ENCODE results near the gene LSAMP. TPM values are rescaled to one million over a fixed set of nuclear protein-coding genes. Genes with fewer than 3 reads are reported as not detected.

The LSAMP gene
- total RNA-seq, 3 donors from 2014 or later = 0.78 to 39.8 (median 1.9) TPM

DNA sequence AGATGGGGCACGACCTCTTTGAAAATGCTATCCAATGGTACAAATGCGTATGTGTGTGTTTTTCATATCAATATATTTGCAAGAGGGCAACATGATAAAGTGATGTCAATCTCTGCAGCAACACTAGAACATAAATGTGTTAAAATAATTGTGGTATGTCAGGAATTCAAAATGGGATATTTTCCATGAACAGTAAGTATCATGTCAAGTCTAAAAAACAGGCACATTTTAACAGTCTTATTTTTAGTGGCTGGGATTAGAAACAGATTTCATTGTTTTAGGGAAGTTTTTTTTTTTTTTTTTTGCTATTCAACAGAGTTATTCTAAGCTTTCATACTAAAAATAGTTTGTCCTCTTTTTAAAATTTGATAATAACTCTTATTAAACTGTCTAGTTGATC lies 612.2 kb downstream of the LSAMP start:
- DNase-seq (no peak), ATAC-seq (no peak)
- TF ChIP-seq CTCF (IDR thresholded peaks at IDR 0.05) = no peak
- intact Hi-C loops (cut with DNase I, micrococcal nuclease) = no loop called here
- Histone ChIP-seq H3K9me3 (no peaks in the 10 kb centered on the region), H3K4me1 (ENCODE audit: low read depth) (no peaks in the 10 kb centered on the region), H3K36me3 (ENCODE audit: low read depth) (no peaks in the 10 kb centered on the region), H3K4me3 (no peak overlapping the region)

GRCh38 chr3:115832265-115832664 lies 613.0 kb downstream of the LSAMP start:
- no peak overlapping the region for H3K4me3 ChIP-seq
- H3K36me3 ChIP-seq (ENCODE audit: low read depth) = no peaks in the 10 kb centered on the region
- DNase-seq (no peak), ATAC-seq (no peak)
- H3K9me3 ChIP-seq = no peaks in the 10 kb centered on the region
- intact Hi-C loops (cut with DNase I, micrococcal nuclease) = no loop called here
- H3K4me1 ChIP-seq (ENCODE audit: low read depth) = no peaks in the 10 kb centered on the region
- TF ChIP-seq CTCF (IDR thresholded peaks at IDR 0.05) = no peak

DNA sequence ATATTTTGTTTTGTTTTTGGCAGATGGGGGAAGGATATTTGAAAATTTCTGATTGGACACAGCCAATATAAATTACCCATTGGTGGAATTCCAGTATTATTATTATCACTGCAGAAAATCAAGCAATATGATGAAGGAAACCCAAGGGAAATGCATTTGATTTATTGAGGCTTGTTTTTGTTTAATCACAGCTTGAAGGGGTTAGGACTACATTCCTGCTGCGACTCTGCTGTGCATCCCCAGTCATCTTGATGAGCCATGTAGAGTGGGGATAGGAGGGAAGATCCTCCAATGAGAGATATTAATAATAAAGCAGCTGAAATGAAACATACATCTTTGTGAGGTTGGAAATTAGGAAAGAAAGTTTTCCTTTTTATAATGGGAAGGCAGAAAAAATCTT lies 613.4 kb downstream of the LSAMP start:
- ATAC-seq (no peak), DNase-seq (no peak)
- Histone ChIP-seq H3K4me3 (no peak overlapping the region), H3K4me1 (ENCODE audit: low read depth) (no peaks in the 10 kb centered on the region), H3K9me3 (no peaks in the 10 kb centered on the region), H3K36me3 (ENCODE audit: low read depth) (no peaks in the 10 kb centered on the region)
- intact Hi-C loops (cut with DNase I, micrococcal nuclease) = no loop called here
- no peak for TF ChIP-seq CTCF (IDR thresholded peaks at IDR 0.05)

DNA sequence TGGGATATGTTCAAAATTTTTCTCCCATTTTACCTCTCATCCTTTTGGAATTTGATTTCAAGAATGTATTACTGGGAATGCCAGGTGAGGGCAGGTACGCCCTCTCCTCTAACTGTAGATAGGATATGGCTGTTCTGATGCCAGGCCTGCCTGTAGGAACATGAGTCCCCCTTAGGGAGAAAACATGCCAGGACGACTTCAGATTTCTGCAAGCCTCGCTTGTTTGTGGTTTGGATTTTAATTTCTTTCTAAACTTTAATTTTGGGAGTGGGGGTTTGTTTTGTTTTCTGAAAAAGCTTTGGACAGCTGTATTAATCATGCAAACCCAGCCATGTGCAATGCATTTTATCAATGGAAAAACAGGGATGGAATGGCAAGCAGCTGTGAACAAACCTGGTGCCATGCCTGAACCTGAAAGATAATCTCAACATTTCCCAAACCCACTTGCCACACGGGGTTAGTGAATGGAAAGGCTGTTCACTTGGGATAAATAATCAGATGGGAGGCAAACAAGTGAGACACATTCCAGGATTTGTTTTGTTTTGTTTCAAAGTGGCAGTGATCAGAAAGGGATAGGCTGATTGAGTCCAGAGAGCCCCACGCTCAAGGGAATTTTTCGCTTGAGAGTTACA lies 614.4 kb downstream of the LSAMP start:
- Histone ChIP-seq H3K4me1 (ENCODE audit: low read depth) (no peaks in the 10 kb centered on the region), H3K36me3 (ENCODE audit: low read depth) (no peaks in the 10 kb centered on the region), H3K9me3 (no peaks in the 10 kb centered on the region), H3K4me3 (no peak overlapping the region)
- no peak for TF ChIP-seq CTCF (IDR thresholded peaks at IDR 0.05)
- ATAC-seq (no peak), DNase-seq (no peak)
- intact Hi-C loops (cut with DNase I, micrococcal nuclease) = no loop called here

DNA sequence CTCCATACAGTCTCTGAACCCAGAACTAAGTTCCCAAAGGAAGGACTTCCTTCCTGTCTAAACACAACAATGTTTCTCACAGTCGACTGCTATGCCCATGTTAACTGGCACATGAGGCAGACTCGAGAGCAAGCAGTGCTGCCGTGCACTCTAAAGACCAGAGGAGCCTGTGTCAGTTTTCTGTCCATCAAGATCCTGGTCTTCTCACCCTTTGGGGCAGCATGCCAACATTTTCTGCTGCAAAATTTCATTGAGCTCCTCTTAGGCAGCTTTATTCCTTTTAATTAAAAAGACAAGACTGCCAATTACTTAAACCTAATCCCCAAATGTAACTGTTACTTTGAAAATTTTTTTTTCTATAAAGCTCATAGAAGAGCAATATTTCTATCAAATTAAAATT lies 616.9 kb downstream of the LSAMP start:
- no peak for DNase-seq
- Histone ChIP-seq H3K4me1 (ENCODE audit: low read depth) (no peaks in the 10 kb centered on the region), H3K4me3 (no peak overlapping the region), H3K36me3 (ENCODE audit: low read depth) (no peaks in the 10 kb centered on the region), H3K9me3 (no peaks in the 10 kb centered on the region)
- ATAC-seq = no peak
- TF ChIP-seq CTCF (IDR thresholded peaks at IDR 0.05) = no peak
- intact Hi-C loops (cut with DNase I, micrococcal nuclease) = no loop called here

DNA sequence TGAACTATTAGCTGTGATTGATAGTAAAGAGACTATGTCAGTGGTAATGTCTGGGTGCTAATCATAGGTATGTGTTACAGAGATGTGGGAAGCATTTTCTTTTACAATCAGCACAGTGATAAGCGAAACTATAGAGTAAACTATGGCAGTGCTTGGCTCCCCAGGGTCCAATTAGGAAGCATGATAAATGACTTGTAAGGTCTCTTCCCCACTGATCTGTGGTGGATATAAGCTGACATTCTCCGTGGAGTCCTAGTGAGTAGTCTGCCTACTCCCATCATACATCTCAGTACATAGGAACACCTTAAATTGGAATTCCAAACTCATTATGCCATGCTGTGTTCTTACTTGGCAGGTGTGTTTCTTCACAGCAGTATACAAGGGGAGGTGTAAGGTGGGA lies 617.8 kb downstream of the LSAMP start:
- ATAC-seq (no peak), DNase-seq (no peak)
- no peaks in the 10 kb centered on the region for H3K36me3 ChIP-seq (ENCODE audit: low read depth)
- H3K4me1 ChIP-seq (ENCODE audit: low read depth) = no peaks in the 10 kb centered on the region
- intact Hi-C loops (cut with DNase I, micrococcal nuclease) = no loop called here
- H3K4me3 ChIP-seq = no peak overlapping the region
- no peak for TF ChIP-seq CTCF (IDR thresholded peaks at IDR 0.05)
- H3K9me3 ChIP-seq = no peaks in the 10 kb centered on the region
